Kidney tubule cell (primary cell): ENCODE results near the gene RASA3.
"Not testable (repeated sequence)": the region's sequence is repeated elsewhere in the genome, so short reads cannot be mapped to it uniquely, and the experiment has no call there.

ENCODE experiments used
- DNase-seq: peaks from one replicate; pipeline ENCODE4 v3.0.0-alpha.2; 2018; ENCODE audit warnings: low spot score

The RASA3 gene

DNA sequence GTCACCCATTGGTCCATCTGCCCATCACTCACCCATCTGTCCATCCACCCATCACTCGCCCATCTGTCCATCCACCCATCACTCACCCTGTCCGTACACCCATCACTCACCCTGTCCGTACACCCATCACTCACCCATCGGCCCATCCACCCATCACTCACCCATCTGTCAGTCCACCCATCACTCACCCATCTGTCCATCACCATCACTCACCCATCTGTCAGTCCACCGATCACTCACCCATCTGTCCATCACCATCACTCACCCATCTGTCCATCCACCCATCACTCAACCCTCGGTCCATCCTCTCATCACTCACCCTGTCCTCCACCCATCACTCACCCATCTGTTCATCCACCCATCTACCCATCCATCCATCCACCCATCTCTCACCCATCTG lies 143.6 kb downstream of the RASA3 start:
- not testable (repeated sequence) for DNase-seq

DNA sequence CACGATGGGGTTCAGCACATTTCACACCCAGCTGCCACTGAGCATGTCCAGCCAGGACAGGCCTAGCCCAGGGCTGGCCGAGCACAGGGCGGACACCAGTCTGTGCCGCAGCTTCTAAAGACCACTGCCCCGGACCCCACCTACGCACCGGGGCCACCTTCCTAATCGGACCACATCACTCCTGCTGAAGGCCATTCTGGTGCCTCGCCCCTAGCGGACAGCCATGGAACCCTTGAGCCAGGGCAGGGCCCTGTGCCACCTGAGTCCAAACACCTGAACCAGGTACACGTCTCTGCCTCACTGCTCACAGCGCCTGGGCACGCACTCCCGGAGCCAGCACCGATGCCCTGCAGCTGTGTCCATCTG lies 150.1 kb downstream of the RASA3 start:
- DNase-seq, result no peak

DNA sequence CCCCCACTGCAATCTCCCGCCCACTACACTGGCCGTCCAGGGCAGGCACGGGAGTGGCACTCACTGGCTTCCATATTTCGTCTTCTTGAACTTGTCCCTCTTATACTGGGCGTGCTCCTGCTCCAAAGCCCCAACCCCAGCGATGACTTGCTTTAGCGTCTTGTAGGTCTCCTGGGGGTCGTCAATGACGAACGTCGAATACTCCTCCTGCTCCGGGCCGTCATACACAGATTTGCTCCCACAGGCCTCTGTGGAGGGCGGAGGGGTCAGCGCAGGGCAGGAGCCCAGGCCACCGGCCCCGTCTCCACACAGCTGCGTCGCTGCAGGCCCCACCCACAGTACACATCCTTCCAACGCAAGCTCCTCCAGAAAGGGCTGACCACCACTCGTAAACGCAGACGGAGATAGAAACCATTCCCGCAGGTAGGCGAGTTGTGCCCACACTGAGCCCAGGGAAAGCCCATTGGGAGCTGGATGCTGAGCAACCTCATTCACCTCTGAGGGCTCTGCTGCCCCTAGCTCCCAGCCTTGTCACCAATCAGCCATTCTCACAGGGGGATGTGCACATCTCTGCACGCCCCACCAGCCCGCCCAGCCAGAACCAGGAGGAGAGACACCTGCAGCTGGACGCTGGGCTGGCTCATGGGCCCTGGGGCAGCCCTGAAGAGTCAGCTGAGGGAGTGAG lies 150.7 kb downstream of the RASA3 start:
- no peak for DNase-seq

DNA sequence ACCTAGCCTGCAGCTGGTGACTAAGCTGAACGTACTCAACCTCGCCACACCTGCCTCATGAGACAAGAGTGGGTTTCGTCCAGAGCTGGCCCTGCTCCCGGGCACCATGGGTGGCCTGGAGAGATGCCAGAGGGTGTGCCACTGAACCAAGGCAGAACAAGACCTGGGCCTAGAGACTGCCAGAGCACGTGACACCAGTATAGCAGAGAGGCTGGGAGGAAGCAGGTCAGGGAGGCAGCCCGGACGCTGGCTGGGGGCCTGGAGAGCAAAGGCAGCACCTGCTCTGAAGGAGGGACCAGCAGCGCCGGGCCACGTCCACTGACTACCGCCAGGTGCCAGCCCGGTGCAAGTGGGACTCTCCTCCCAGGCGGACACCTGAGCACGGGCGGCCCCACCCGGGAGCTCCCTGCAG lies 151.2 kb downstream of the RASA3 start:
- DNase-seq, result peak; percentile 90

DNA sequence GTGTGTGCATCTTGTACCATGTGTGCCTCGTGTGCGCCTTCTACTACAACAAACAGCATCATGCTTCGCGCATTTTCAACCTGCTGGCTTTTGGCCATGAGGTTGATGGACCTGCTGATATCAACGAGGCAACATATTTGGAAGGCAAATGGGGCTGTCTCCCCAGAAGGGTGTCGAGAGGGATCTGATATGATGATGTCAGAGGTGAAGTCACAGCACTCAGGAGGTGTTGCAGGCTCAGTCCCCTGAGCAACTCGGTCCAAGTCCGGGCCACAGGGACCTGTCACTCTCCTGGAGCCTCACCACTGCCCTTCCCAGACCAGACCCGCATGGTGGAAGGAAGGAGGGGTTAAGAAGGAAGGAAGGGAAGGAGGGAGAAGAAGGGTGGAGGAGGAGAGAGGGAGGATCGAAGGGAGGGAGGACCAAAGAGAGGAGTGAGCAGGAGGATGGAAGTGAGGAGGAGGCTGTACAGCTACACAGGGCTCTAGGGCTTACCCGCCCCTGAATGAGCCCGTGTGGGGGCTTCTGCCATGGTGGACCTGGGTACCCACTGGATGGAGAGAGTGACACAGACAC lies 151.8 kb downstream of the RASA3 start:
- DNase-seq, result no peak

DNA sequence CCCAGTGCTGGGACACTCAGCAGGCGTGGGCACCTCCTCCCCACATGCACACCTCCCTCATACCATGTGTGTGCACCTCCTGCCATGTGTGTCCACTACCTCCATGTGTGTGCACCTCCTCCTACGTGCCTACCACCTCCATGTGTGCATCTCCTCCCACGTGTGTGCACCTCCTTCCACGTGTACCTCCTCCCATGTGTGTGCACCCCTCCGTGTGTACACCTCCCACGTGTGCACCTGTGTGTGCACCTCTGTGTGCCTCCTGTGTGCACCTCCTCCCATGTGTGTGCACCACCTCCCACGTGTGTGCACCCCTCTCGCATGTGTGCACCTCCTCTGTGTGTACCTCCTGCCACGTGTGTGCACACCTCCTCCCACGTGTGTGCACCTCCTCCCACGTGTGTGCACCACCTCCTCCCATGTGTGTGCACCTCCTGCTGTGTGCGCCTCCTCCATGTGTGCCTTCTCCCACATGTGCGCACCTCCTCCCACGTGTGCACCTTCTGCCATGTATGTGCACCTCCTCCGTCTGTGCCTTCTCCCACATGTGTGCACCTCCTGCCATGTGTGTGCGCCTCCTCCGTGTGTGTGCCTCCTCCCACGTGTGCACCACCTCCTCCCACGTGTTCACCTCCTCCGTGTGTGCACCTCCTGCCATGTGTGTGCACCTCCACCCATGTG lies 152.5 kb downstream of the RASA3 start:
- DNase-seq, result no peak

DNA sequence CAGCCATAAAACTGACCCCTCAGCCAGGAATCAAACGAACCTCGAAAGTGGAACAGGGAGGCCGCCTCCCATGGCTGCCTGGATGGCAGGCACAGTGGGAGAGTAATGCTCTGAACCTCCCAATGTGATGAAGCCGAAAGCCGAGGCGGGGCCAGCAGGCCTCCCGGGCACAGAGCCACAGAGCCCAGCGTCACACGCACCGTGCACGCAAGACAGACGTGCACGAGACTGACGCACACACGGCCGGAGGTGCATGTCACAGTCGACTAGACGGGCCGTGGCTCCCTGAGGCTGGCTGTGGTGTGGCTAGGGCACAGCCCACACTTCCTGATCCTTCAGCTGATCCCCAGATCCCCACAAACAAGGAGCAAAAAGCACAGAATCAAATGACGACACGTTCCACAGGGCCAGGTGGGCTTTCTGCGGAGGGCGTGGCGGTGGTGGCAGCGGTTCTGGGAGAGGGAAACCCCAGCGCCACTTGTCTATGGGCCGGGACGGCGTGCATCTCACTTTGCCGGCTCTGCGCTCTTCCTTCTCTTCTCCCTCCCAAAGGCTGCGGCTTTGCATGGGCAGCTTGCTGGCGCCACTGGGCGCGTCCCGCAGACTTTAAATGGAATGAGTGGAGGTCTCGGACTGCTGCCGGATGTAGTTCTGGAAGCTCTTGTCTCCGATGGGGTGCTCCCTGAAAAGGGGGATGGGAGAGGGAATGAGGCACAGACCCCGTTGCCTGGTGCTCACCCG lies 153.5 kb downstream of the RASA3 start:
- DNase-seq, result no peak

DNA sequence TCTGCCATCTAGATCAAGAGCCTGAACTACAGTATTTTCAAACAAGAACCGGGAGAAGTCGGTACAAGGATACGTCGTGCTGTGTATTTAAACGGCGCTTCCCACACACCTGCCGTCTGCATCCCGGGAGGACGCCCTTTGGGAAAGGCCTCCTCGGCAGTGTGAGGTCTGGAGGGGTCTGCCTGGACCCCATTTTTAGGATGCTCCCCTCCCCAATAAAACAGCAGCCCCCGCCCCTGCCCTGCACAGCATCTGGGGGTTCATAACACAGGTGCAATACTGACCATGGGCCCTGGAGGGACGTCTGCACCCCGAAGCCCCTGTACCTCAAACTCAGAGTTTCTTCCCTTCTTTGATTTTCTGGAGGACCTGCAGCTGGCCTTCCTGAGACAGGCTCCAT lies 154.4 kb downstream of the RASA3 start:
- no peak for DNase-seq

DNA sequence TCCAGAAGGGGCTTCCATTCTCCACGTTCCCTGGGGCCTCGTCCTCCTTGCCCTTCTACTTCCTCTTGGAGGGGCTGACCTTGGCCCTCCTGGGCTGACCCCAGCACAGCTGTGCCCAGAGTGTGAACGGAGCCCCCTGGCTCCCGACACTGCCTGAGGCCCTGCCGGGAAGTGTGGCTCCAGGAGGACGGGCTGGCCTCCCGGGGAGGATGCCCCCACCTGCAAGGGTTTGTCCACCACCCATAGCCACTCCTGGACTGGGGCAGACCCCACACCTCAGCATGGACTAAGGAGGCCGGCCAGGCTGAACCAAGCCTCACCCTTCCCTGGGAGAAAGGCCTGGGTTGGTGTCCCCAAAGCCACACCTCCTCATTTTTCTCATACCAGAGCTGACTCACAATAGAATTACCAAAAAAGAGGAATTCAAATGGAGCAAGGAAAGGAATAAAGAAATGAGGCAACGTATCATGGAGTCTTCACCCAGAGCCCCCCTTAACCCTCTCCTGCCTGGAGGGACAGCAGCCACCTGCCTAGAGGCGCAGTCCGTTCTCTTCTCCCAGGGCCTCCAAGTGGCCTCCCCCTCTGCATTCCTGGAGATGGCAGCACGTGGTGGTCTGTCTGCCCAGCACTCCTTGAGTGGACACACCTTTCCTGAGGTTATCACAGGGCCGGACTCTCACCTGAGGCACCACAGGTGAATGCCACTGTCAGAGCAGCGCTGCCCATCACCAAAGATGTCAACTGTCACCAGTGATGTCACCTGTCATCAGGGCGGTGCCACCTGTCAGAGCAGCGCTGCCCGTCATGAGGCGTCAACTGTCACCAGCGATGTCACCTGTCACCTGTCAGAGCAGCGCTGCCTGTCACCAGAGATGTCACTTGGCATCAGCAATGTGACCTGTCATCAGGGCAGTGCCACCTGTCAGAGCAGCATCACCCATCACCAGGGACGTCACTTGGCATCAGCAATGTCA lies 155.4 kb downstream of the RASA3 start:
- DNase-seq, result peak; percentile 69

DNA sequence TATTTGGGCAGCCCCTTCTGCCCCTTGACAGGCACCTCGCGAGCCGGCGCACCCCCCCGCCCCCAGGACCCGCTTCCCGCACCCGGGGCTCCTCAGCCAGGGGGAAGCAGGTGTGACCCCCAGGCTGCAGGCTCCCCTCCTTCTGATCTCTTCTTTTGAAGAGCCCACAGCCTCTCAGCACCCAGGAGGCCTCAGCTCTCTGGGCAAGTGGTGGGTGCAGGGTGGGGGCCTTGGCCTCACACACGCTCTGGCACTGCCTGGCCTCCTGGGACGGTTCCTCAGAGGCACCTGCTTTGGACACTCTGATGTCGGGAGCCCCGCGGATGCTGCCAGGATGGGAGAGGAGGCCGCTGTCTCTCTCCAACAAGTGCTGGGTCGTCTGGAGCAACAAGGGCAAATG lies 157.0 kb downstream of the RASA3 start:
- DNase-seq, result no peak

DNA sequence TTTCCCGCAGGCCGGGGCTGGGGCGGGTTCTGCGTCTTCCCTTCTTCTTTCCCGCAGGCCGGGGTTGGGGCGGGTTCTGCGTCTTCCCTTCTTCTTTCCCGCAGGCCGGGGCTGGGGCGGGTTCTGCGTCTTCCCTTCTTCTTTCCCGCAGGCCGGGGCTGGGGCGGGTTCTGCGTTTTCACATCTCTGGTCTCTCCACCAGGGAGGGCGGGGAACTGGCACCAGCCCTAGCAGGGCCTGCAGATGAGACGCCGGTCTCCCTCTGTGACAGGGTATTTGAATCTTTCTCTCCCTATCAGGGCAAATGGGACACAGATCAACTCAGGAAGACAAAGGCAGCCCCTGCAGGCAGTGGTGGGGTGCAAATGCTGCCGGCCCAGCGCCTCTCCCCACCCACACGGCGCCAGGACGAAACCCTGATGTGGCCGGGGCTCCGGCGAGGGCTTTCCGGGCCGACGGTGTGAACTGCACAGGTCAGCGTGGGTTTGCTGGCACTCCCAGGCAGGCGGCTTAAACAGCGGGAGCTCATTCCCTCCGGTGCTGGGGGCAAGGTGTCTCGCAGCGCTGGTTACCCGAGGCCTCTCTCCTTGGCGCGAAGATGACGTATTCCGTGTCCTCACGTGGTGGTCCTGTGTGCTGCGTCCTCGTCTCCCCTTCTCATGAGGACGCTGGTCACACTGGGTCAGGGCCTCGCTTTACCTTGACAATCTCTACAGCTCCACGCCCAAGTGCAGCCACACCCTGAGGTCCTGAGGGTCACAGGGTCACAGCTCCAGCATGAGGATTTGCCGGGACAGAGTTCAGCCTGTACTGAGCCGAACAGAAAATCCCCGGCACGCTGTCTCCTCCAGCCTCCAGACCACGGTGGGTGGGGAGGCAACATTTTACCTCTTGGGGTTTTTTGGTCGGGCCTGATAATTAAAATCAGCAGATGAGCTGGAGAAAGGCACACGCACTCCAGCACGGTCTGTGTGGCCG lies 157.8 kb downstream of the RASA3 start:
- no peak for DNase-seq

DNA sequence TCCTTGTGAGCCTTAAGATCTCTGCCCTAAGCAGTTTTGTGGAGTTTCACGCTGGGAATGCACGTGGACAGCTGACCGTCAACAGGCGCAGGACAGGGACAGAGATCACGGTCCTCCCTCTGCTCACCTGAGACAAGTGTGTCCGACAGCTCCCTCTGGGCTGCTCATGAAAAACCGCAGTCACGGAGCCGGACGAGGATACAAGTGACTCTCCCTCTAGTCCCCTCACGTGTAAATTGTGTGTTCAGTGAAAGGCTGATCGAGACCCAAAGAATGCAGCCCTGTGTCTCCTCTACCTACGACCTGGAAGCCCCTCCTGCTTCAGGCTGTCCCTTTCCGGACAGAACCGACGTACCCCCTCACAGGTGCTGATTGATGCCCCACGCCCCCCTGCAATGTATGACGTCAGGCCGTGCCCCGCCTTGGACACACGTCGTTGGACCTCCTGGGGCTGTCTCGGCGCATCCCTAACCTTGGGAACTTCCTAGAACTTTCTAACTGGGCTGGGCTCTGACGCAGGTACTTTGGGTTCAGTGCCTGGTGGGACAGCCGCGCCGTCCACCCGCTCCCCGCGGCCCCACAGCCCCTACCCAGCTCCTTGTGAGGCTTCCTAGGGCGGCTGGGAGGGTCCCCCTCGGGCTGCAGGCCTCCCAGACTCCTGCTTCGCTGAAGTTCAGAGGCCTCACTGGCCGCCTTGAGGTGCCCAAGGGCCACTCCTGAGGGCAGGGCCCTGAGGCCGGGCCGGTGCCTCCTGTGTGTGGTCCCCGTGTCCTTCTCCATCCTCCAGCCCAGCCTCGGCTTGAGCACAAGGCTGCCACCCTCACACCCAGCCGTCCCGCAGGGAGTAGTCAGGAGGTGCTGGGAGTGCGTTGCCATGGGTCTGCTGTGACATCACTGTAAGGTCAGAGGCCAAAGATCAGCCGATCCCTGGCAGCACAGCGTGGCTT lies 158.9 kb downstream of the RASA3 start, which contains the start of gene C13orf46:
Gene C13orf46 (minus strand): TSS at position 859 of the 947 bp plus-strand sequence. CDS start 79 bp downstream, at position 780.
- no peak for DNase-seq

DNA sequence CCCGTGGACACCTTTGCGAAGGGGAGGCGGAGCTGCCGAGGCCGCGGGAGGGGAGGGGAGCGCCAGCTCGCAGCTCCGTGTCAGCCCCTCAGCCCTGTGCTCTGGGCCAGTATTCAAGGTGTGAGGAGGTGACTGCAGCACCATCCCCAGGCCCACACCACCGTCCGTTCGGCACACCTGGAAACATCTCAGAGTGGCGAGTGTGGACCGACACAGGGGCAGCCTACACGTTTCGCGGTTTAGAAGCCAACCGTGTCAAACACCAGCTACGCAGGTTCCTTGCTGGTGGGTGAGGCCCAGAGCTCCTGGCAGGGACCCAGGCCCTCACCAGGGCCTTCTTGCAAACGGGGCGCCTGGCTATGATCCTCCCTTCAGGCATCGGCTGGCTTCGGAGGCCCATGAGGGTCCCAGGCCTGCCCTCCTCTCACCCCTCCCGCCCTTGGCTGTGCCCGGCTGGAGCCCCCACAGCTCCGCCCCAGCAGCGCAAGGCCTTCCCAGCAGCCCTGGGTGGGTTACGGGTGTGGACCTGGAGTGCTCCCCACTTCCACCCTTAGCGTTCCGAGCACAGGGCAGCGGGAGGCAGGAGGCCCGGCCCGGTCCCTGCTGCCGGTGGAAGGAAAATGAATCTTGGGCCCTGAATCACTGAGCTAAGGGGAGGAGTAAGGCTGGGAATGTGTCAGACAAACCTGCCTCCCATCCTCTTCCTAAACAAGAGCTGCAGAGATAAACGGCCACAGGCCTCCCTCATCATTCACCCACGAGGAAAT lies 159.8 kb downstream of the RASA3 start:
- no peak for DNase-seq

DNA sequence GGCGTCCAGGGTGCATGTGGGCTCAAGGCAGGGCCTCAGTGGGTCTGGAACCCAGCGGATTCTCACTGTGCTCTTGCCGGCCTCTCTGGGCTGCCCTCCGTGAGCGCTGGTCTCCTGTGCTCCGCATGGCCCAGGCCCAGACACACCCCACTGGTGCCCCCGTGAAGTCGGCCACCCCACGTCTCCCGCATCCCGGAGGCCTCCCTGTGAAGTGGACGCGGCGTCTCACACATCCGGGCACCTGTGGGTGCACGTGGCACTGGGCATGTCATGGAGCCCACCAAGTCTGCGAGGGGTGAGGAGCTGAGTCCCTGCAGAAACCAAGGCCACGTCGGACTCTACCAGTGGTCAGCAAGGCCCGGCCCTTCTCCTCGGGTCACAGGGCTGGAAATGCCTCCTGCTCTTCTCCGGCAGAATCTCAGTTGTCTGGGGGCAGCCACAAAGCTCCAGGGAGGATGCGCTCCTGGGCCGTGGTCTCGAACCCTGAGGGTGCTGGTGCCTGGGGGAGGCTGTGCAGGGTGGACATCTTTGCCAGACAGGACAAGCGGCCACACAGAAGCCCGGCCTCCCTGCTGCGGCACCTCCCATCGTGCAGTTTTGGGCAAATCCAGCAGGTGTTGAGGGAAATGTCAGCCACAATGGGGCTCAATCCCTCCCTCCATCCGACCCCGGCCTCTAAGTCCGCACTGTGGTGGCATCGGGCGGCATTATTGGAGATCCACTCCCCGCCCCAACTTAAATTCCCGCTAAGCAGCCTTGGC lies 160.8 kb downstream of the RASA3 start:
- no peak for DNase-seq

DNA sequence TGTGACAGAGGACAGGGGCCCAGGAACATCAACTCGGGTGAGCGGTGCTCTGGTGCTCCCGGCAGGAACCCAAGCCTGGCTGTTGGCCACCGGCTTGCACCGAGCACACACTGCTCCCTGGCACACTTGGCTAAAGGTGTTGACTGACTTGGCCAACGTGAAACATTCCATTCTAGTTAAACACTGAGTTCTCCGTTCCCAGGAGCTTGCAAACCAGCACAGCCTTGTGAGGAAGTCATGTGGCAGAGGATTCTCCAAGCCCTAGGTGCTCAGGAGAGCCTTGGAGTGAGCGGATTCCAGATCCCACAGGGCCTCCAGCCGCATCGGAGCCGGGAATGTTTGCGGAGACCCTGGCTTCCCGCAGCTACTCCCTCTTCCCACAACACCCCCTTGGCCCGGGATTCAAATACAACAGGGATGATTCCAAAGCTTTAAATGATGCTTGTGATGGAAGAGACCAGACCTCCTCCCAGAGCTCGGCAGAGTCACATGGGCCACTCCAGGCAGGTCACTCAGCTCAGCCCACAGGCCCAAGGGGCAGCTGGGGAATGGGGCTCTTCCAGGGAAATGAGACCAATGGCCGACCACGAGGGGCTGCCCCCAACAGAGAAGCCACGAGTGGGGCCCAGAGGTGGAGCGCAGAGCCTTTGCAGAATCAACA lies 161.5 kb downstream of the RASA3 start:
- peak; percentile 74 for DNase-seq

DNA sequence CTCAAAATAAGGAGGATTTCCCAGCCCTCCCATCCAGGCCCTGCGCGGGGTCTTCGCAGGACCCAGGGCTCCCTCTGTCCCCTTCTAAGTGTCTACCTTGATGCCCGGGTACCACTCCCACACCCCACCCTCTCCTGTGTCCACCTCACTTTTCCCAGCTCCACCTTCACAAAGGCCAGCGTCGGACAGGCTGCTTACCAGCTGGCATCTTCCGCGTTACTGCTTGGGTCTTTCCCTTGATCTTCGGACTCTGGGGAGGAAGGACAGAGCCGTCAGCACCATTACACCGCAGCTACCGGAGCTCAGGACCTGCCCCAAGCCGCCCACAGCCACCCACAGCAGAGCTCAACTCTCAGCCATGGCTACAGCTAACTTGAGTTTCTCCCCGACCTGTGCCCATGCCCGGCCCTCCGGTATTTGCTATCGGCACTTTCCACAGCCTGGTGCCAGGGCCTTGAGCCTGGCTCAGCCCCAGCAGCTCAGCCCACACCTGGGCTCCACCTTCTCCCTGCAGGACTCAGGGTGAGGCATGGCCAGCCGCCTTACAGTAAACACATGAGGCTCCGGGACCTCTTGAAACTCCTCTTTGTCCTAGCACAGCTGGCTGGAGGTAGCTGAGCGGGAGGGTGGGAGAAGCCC lies 162.3 kb downstream of the RASA3 start:
- DNase-seq, result no peak
